ENCODE measurements around the gene SGSM2.

DNA sequence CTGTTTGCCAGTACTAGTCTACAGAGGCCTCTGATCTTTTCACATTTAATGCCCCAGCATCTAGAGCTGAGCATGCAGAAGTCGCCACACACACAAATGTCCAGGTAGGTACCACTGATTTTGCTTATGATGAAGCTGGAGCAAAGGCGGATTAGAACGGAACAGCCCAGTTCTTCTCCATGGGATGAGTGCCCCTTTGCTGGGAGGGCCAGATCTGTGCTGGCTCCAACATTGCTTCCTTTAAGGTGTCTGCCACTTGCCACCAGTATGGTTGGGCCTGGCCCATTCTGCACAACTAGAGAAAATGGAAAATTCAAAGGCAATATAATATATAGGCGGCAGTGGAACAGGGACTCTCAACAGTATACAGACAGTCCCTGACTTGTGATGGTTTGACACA lies 65.7 kb downstream of the SGSM2 start:
- TF ChIP-seq EP300 (IDR thresholded peaks at IDR 0.05) = no peak
- TF ChIP-seq, protein P1, sequence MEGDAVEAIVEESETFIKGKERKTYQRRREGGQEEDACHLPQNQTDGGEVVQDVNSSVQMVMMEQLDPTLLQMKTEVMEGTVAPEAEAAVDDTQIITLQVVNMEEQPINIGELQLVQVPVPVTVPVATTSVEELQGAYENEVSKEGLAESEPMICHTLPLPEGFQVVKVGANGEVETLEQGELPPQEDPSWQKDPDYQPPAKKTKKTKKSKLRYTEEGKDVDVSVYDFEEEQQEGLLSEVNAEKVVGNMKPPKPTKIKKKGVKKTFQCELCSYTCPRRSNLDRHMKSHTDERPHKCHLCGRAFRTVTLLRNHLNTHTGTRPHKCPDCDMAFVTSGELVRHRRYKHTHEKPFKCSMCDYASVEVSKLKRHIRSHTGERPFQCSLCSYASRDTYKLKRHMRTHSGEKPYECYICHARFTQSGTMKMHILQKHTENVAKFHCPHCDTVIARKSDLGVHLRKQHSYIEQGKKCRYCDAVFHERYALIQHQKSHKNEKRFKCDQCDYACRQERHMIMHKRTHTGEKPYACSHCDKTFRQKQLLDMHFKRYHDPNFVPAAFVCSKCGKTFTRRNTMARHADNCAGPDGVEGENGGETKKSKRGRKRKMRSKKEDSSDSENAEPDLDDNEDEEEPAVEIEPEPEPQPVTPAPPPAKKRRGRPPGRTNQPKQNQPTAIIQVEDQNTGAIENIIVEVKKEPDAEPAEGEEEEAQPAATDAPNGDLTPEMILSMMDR (IDR thresholded peaks at IDR 0.05) = no peak
- TF ChIP-seq POLR2A (IDR thresholded peaks at IDR 0.05) = no peak

All from suprapubic skin (tissue), 3 donors.